ENCODE results near the gene ZNF536. TPM values are rescaled to one million over a fixed set of nuclear protein-coding genes. Genes with fewer than 3 reads are reported as not detected.

Gene ZNF536
- total and polyA plus RNA-seq, 12 donors, result 2.3 to 10.8 (median 6.4) TPM

GRCh38 chr19:30386551-30387143 is 14.5 kb downstream of the ZNF536 start:
- no peak for TF ChIP-seq POLR2A (IDR thresholded peaks at IDR 0.05)
- TF ChIP-seq CTCF (IDR thresholded peaks at IDR 0.05), result no peak
- 80 to 88% (median 84%) methylated on average over 7 to 13 of the region's 13 CpGs for WGBS, 4 donors
- no peaks in the 10 kb centered on the region for H3K27me3 ChIP-seq
- DNase-seq, result no peak
- peaks cover 0 to 12% of the 10 kb centered on the region in 2 donors for H3K4me1 ChIP-seq (replicated peaks in 1 of 2)
- H3K36me3 ChIP-seq (replicated peaks in 1 of 2), result no peaks in the 10 kb centered on the region
- intact Hi-C loops (cut with DNase I), result no loop called here
- H3K9me3 ChIP-seq (replicated peaks in 1 of 3), result no peaks in the 10 kb centered on the region
- H3K4me3 ChIP-seq, result no peak overlapping the region
- no peak overlapping the region for H3K27ac ChIP-seq

- TF ChIP-seq POLR2A (IDR thresholded peaks at IDR 0.05) (peak in 1 of 2 donors; percentile 18), CTCF (IDR thresholded peaks at IDR 0.05) (no peak)
Measured at GRCh38 chr19:30387311-30388115, 15.3 kb downstream of the ZNF536 start.

GRCh38 chr19:30388327-30388726 is 16.1 kb downstream of the ZNF536 start:
- Histone ChIP-seq H3K9me3 (replicated peaks in 1 of 3) (no peaks in the 10 kb centered on the region), H3K27ac (no peak overlapping the region), H3K27me3 (no peaks in the 10 kb centered on the region), H3K4me3 (no peak overlapping the region), H3K36me3 (replicated peaks in 1 of 2) (no peaks in the 10 kb centered on the region), H3K4me1 (replicated peaks in 1 of 2) (peaks cover 0 to 12% of the 10 kb centered on the region in 2 donors)
- no peak for DNase-seq
- no peak for TF ChIP-seq CTCF (IDR thresholded peaks at IDR 0.05)
- TF ChIP-seq POLR2A (IDR thresholded peaks at IDR 0.05), result no peak
- 93 to 97% (median 94%) methylated on average over 8 to 9 of the region's 9 CpGs for WGBS, 4 donors
- intact Hi-C loops (cut with DNase I), result no loop called here

More at GRCh38 chr19:30387311-30388115, 15.3 kb downstream of the ZNF536 start:
- H3K9me3 ChIP-seq (replicated peaks in 1 of 3), result no peaks in the 10 kb centered on the region
- intact Hi-C loops (cut with DNase I), result no loop called here
- H3K36me3 ChIP-seq (replicated peaks in 1 of 2), result no peaks in the 10 kb centered on the region
- H3K27ac ChIP-seq, result no peak overlapping the region
- H3K4me3 ChIP-seq, result no peak overlapping the region
- DNase-seq, result peak; percentile 63 to 90 (median 75)
- WGBS, 4 donors, result 39 to 49% (median 47%) methylated on average over 11 to 12 of the region's 12 CpGs
- no peaks in the 10 kb centered on the region for H3K27me3 ChIP-seq
- H3K4me1 ChIP-seq (replicated peaks in 1 of 2), result peaks cover 0 to 12% of the 10 kb centered on the region in 2 donors

- Histone ChIP-seq H3K4me1 (replicated peaks in 1 of 2) (peaks cover 0 to 12% of the 10 kb centered on the region in 2 donors), H3K27me3 (no peaks in the 10 kb centered on the region), H3K27ac (no peak overlapping the region), H3K36me3 (replicated peaks in 1 of 2) (no peaks in the 10 kb centered on the region), H3K4me3 (no peak overlapping the region), H3K9me3 (replicated peaks in 1 of 3) (no peaks in the 10 kb centered on the region)
- no peak for DNase-seq
- 85 to 98% (median 91%) methylated on average over 5 of the region's 5 CpGs for WGBS, 4 donors
- TF ChIP-seq CTCF (IDR thresholded peaks at IDR 0.05), result no peak
- no peak for TF ChIP-seq POLR2A (IDR thresholded peaks at IDR 0.05)
- intact Hi-C loops (cut with DNase I), result no loop called here
Measured at GRCh38 chr19:30388819-30389218, 16.6 kb downstream of the ZNF536 start.
